GM12878 (cell line): ENCODE data around the gene ADAMTS2. TPM values are rescaled to one million over a fixed set of nuclear protein-coding genes. Genes with fewer than 3 reads are reported as not detected.
"Not testable (repeated sequence)": the region's sequence is repeated elsewhere in the genome, so short reads cannot be mapped to it uniquely, and the experiment has no call there.

ENCODE experiments used
- ATAC-seq: fragments of 200-7000 bp; cut with Tn5 transposase; 3 replicates; pipeline ENCODE4 v1.9.1; 2020; ENCODE audit warnings: mild to moderate bottlenecking, moderate library complexity
- BruUV-seq: library from RNA; stranded (reverse); fragments of 400-500 nt; replicated peaks from 2 replicates; lab custom pipeline; 2021; lab: Mats Ljungman, UMichigan
- CTCF ChIA-PET: fragments of 300-600 bp; sonication (Branson Sonifier 250); formaldehyde crosslinking; extraction: SDS; loops from one replicate; lab custom pipeline; 2021; ENCODE audit warnings: inconsistent platforms; lab: Yijun Ruan, JAX
- POLR2A ChIA-PET: fragments of 350-600 bp; formaldehyde crosslinking; extraction: SDS; loops from one replicate; lab custom pipeline; 2021; ENCODE audit warnings: inconsistent platforms; lab: Charles Lee
- RAD21 ChIA-PET: fragments of 300-600 bp; sonication (Branson Sonifier 250); formaldehyde crosslinking; loops from one replicate; lab custom pipeline; 2023; ENCODE audit warnings: antibody characterized with exemption; ENCODE audit not compliant: unreplicated experiment; lab: Charles Lee
- SMC1A ChIA-PET: fragments of 300-600 bp; sonication (Branson Sonifier 250); formaldehyde crosslinking; loops from one replicate; lab custom pipeline; 2023; ENCODE audit not compliant: unreplicated experiment, uncharacterized antibody; lab: Charles Lee
- DNase-seq: peaks from one replicate; pipeline ENCODE4 v3.0.0-alpha.2; 2011; ENCODE audit warnings: low read depth, low spot score
- FAIRE-seq: peaks from 3 replicates; lab custom pipeline; 2011; peaks lifted over from hg19 to GRCh38; lab: Jason Lieb, UNC
- H2AFZ ChIP-seq: 2 replicates; pipeline ENCODE4 v1.6.0; 2011; ENCODE audit warnings: low read depth, low read length, control low read depth; ENCODE audit not compliant: control insufficient read depth
- H3K27ac ChIP-seq: 2 replicates; pipeline ENCODE4 v1.5.1; 2011; ENCODE audit warnings: control low read depth; ENCODE audit not compliant: control insufficient read depth, insufficient read depth
- H3K27me3 ChIP-seq, 2 experiments: replicated peaks in 1 of 2; 2 replicates each; pipeline versions ENCODE4 v1.6.0 to v1.6.1; 2011; ENCODE audit warnings: low read length in 1 of 2; ENCODE audit not compliant: control insufficient read depth in 2 of 2, insufficient read depth in 2 of 2
- H3K36me3 ChIP-seq, 2 experiments: 2 replicates each; pipeline ENCODE4 v1.5.1; 2011; ENCODE audit warnings: low read length in 1 of 2; ENCODE audit not compliant: control insufficient read depth in 2 of 2, insufficient read depth in 2 of 2
- H3K4me1 ChIP-seq: 2 replicates; pipeline ENCODE4 v1.6.1; 2011; ENCODE audit warnings: mild to moderate bottlenecking, low read length, moderate library complexity, mixed read lengths; ENCODE audit not compliant: control insufficient read depth, insufficient read depth
- H3K4me2 ChIP-seq: 2 replicates; pipeline ENCODE4 v1.6.0; 2011; ENCODE audit warnings: control low read depth; ENCODE audit not compliant: control insufficient read depth, insufficient read depth
- H3K4me3 ChIP-seq: fragments of 200-600 bp; sonication (generic); 2 replicates; pipeline ENCODE4 v1.5.1; 2016
- H3K79me2 ChIP-seq: 2 replicates; pipeline ENCODE4 v1.6.0; 2011; ENCODE audit warnings: low read length; ENCODE audit not compliant: control insufficient read depth, insufficient read depth
- H3K9ac ChIP-seq: 2 replicates; pipeline ENCODE4 v1.8.0; 2011; ENCODE audit warnings: low read length, control low read depth, mixed read lengths; ENCODE audit not compliant: control insufficient read depth, insufficient read depth
- H3K9me3 ChIP-seq: replicated peaks from 3 replicates; pipeline ENCODE4 v1.5.1; 2011; ENCODE audit warnings: mild to moderate bottlenecking, low read length; ENCODE audit not compliant: control insufficient read depth, insufficient read depth
- H4K20me1 ChIP-seq: 2 replicates; pipeline ENCODE4 v1.6.0; 2011; ENCODE audit not compliant: control insufficient read depth, insufficient read depth
- GABPA ChIP-seq: IDR thresholded peaks from 2 replicates; pipeline ENCODE4 v1.6.1; 2014; ENCODE audit warnings: antibody characterized with exemption, low read depth, mild to moderate bottlenecking, inconsistent platforms
- JUND ChIP-seq: IDR thresholded peaks from 2 replicates; pipeline ENCODE4 v1.6.1; 2012; ENCODE audit warnings: low read depth, mild to moderate bottlenecking, low read length, improper control_type of control experiment, moderate library complexity
- PAX8 ChIP-seq: fragments of 450-650 bp; IDR thresholded peaks from 2 replicates; pipeline ENCODE4 v1.6.1; 2017; ENCODE audit warnings: mild to moderate bottlenecking, moderate library complexity
- POLR2AphosphoS2 ChIP-seq: IDR thresholded peaks from 2 replicates; pipeline ENCODE4 v1.6.1; 2011; ENCODE audit warnings: low read depth, mild to moderate bottlenecking, low read length, improper control_type of control experiment, moderate library complexity
- SMAD5 ChIP-seq: IDR thresholded peaks from 2 replicates; pipeline ENCODE4 v1.6.1; 2016; ENCODE audit warnings: antibody characterized with exemption, low read depth
- SUZ12 ChIP-seq: fragments of 200-600 bp; sonication (generic); IDR thresholded peaks from one replicate; pipeline ENCODE4 v1.6.1; 2018; ENCODE audit warnings: antibody characterized with exemption, mild to moderate bottlenecking; ENCODE audit not compliant: unreplicated experiment
- TARDBP ChIP-seq: IDR thresholded peaks from 2 replicates; pipeline ENCODE4 v1.6.1; 2016; ENCODE audit warnings: borderline replicate concordance
- WGBS: methylation state at CpG from one replicate; pipeline ENCODE4 v1.1.6; 2016; ENCODE audit warnings: low lambda C conversion rate; ENCODE audit not compliant: insufficient replicate concordance, insufficient coverage; ENCODE audit errors: missing lambda C conversion rate; 5-methylcytosine and 5-hydroxymethylcytosine counted together
- in situ Hi-C: fragments of 300-500 bp; cut with MboI; formaldehyde crosslinking; loops from 9 replicates; pipeline ENCODE4 v1.14.3; 2018; ENCODE audit warnings: mixed read lengths
- intact Hi-C: fragments of 100-400 bp; cut with micrococcal nuclease; formaldehyde crosslinking; loops from one replicate; pipeline ENCODE4 v1.14.2; 2022; ENCODE audit not compliant: unreplicated experiment
- polyA plus RNA-seq, 11 experiments: library from polyadenylated mRNA; depleted of rRNA in 4 of 11; unstranded in 6 of 11; stranded (reverse) in 5 of 11; fragments of >200 nt; fragmentation: Nextera tagmentation in 4 of 11; fragmentation: Illumina TruSeq in 1 of 11; extraction: Ambion mirVana in 4 of 11; extraction: Trizol in 1 of 11; gene quantifications; 1 replicate in 1 of 11; 2 replicates in 10 of 11; pipeline versions ENCODE4 v1.2.1 to v1.2.3, GENCODE V29; 2011 to 2016; ENCODE audit warnings: inconsistent platforms in 2 of 11, missing spikeins in 2 of 11, low read depth in 1 of 11
- total RNA-seq, 4 experiments: library from RNA; depleted of rRNA in 3 of 4; stranded (reverse); fragments of >200 nt in 3 of 4; fragmentation: Illumina TruSeq in 1 of 4; extraction: Trizol in 1 of 4; gene quantifications; 2 replicates each; pipeline versions ENCODE4 v1.2.1 to v1.2.3, GENCODE V29; 2013 to 2021
- TF ChIP-seq, protein P1 (sequence below): IDR thresholded peaks from 2 replicates; pipeline ENCODE4 v1.6.1; 2011; ENCODE audit warnings: low read depth, mild to moderate bottlenecking, low read length, moderate library complexity, borderline replicate concordance; ENCODE audit errors: extremely low read depth

Gene ADAMTS2
- total and polyA plus RNA-seq, 10 of the 15 experiments (the other 5 are each of a cell fraction or from before 2014, with no cell fraction given), result 0.03 to 0.05 TPM; not detected in 8

DNA sequence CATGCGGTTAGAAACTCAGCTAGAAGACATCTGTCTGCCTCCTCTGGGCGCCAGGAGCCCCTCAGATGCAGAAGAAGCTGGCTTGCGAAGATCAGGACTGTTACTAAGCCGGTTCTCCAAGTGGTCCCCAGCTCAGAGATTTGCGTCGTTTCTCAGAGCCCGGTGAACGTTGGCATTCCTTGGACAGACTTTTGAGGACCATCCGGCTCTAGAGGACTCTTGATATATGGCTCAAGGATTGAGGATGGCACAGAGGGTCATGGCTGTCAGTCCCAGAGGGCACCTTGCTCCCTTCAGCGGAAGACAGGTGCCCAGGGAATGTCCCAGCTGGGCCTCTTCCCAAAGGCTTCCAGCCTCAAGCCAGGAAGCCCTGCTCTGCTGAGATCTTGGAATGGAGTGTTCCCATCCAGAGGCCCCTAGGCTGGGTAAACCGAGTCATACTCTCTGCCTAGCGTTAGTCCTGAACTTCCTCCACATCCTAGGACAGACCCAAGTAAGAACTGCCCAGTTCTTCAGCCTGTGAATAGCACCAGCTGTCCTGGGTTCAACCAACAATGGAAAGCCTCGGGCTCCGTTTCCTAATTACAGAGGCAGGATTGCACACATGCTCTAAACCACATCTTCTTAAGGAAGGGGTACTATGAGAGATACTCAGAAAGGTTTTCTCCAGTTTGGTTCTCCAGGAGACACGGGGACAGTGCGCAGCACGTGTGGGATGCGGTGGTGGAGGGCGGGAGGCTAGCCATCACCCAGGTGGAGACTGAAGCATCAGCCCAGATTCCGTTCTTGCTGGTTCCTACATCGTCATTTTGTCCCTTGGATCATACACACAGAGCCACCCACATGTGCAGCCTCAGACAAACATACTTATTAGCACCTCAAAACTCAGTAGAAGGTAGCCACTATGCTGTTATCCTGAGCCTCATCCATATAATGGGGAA is 233.7 kb downstream of the ADAMTS2 start:
- ATAC-seq (no peak), DNase-seq (no peak), FAIRE-seq (no peak)
- Histone ChIP-seq H2AFZ (no peak overlapping the region), H3K9me3 (no peaks in the 10 kb centered on the region; the same call in 2 of the 3 replicates), H3K79me2 (no peaks in the 10 kb centered on the region), H3K4me3 (no peak overlapping the region), H3K9ac (no peak overlapping the region), H3K27ac (no peak overlapping the region), H3K27me3 (no peaks in the 10 kb centered on the region), H4K20me1 (no peaks in the 10 kb centered on the region), H3K4me2 (no peak overlapping the region), H3K4me1 (no peaks in the 10 kb centered on the region), H3K36me3 (no peaks in the 10 kb centered on the region)
- no TSS peak for BruUV-seq
- 51% methylated on average over 21 of the region's 21 CpGs for WGBS
- SMC1A ChIA-PET, result no interaction called here
- in situ Hi-C loops, result no loop called here
- CTCF ChIA-PET, result no interaction called here
- POLR2A ChIA-PET, result no interaction called here
- RAD21 ChIA-PET, result no interaction called here
- intact Hi-C loops, result no loop called here
- TF ChIP-seq TARDBP (no peak), SMAD5 (no peak), PAX8 (no peak), JUND (no peak)

DNA sequence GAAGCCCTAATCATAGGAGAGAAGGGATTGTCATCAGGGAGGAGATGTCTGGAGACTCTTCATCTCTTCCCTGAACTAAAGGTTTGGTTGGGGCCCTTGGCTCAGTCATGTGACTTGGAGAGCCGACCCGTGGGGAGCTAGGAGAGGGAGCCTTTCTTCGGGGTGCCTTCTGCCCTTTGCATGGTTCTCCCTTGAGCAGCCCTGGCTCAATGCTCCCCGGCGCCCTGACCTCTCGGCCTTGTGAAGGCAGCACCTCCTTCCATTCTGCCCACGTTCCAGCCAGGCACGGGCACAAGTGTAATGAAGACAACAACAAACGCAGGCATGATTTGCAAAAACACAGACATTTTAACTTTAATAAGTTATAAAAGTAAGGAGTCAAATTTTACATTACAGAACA is 234.7 kb downstream of the ADAMTS2 start:
- ChIA-PET RAD21 (no interaction called here), SMC1A (no interaction called here), POLR2A (no interaction called here)
- H3K4me1 ChIP-seq, result no peaks in the 10 kb centered on the region
- in situ Hi-C loops, result no loop called here
- no peak overlapping the region for H2AFZ ChIP-seq
- no peaks in the 10 kb centered on the region for H4K20me1 ChIP-seq
- no peaks in the 10 kb centered on the region for H3K79me2 ChIP-seq
- no peak for FAIRE-seq
- no peaks in the 10 kb centered on the region; the same call in 2 of the 3 replicates for H3K9me3 ChIP-seq
- H3K4me3 ChIP-seq, result no peak overlapping the region
- H3K36me3 ChIP-seq, result no peaks in the 10 kb centered on the region
- H3K9ac ChIP-seq, result no peak overlapping the region
- 28% methylated on average over 9 of the region's 9 CpGs for WGBS
- TF ChIP-seq, protein P1, sequence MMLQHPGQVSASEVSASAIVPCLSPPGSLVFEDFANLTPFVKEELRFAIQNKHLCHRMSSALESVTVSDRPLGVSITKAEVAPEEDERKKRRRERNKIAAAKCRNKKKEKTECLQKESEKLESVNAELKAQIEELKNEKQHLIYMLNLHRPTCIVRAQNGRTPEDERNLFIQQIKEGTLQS, result no peak
- no peak for TF ChIP-seq POLR2AphosphoS2
- TF ChIP-seq SUZ12, result no peak
- TF ChIP-seq GABPA, result no peak
- TF ChIP-seq, all 136 proteins: peak for 0
- BruUV-seq, result no TSS peak
- ATAC-seq (no peak), DNase-seq (no peak)
- no peak overlapping the region for H3K4me2 ChIP-seq
- CTCF ChIA-PET, result no interaction called here
- intact Hi-C loops, result no loop called here
- H3K27ac ChIP-seq, result no peak overlapping the region
- H3K27me3 ChIP-seq, result no peaks in the 10 kb centered on the region

DNA sequence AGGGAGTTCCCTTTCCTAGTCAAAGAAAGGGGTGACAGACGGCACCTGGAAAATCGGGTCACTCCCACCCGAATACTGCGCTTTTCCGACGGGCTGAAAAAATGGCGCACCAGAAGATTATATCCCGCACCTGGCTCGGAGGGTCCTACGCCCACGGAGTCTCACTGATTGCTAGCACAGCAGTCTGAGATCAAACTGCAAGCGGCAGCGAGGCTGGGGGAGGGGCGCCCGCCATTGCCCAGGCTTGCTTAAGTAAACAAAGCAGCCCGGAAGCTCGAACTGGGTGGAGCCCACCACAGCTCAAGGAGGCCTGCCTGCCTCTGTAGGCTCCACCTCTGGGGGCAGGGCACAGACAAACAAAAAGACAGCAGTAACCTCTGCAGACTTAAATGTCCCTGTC is 244.0 kb downstream of the ADAMTS2 start:
- ATAC-seq, H3K27ac ChIP-seq, H2AFZ ChIP-seq, H3K79me2 ChIP-seq, BruUV-seq, intact Hi-C loops, H3K9ac ChIP-seq, H3K27me3 ChIP-seq, FAIRE-seq, in situ Hi-C loops, POLR2A ChIA-PET, RAD21 ChIA-PET, H3K4me3 ChIP-seq, H3K4me2 ChIP-seq, H3K4me1 ChIP-seq, H3K36me3 ChIP-seq, CTCF ChIA-PET, H4K20me1 ChIP-seq, SMC1A ChIA-PET, DNase-seq, H3K9me3 ChIP-seq: not testable (repeated sequence)
- WGBS, result 83% methylated on average over 9 of the region's 17 CpGs
